Activated CD4-positive, alpha-beta T cell treated with anti-CD3 and anti-CD28 coated beads for 24 hours (primary cell): ENCODE data around the gene ITGAX.

Experiments used
- DNase-seq, 2 donors: peaks; one replicate each; pipeline ENCODE4 v3.0.0-alpha.2; 2020; ENCODE audit warnings: low read depth in 2 of 2

Gene ITGAX

DNA sequence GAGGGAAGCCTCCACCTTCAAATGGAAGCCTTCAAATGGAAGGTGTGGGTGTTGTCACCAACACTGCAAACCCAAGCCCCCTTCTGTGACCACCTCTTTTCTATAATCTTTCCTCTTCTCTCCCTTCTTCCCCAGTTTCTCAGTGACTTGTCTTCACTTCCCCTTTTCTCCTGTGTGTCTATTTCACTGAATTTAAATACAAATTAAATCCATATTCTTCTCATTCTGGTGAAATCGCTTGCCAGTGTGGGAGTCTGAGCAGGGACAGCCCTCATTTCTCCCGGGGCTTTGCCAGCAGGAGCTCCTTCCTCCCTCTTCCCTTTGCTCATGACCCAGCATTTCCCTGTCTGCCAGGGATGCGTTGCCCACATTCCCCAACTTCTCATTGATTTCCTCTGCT is 6.4 kb upstream of the ITGAX start:
- no peak for DNase-seq

DNA sequence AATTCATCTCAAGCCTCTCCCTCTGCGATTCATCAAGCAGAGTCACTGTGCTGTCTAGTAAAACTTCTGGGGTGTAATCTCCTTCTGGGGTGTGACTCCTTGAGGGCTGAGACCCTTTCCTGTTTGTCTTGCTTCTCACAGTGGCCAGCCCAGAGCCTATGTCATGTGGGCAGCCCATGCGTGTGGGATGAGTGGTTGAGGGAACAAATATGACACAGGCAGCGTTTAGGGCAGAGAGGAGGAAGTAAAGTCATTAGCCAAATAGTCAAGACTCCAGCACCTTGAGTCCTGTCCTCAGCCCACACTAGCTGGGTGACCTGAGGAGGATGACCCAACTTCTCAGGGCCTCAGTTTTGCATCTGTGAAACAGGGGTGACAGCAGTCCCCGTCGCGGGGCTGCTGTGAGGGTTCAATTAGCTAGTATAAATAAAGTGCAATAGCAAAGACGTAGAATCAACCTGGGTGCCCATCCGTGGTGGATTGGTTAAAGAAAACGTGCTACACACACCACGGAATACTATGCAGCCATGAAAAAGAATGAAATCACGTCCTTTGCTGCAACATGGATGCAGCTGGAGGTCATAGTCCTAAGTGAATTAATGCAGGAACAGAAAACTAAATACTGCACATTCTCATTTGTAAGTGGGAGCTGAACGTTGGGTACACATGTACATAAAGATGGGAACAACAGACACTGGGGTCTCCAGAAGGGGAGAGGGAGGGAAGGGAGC is 4.5 kb upstream of the ITGAX start:
- no peak for DNase-seq

DNA sequence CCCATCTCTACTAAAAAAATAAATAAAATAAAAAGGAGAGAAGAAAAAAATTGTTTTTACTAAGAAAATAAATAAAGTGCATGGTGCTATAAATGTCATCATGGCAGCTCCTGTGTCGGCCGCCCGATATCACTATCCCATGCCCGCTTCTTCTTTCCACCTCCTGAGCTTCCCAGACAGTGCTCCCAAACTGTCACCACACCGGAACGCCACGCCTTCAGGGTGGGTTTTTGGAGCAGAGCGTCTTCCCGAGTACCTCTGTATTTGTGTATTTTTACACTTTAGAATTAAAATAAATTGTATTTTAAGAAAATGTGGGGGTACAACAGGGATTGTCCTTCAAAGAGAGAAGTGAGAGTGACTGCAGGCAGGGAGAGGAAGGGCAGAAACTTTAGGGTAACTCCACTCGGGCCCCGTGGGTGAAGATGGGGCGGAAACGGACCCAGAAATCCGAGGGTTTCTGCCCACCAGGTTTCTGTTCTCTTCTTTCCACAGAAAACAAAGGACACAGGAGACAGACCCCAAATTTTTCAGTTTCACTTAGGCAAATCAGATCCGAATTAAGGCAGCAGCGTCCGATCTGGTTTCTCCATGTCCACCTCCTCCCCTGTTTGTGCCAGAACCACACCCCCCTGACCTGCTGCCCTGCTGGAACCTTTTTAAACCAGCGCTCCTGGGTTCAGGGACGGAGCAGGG is 3.6 kb upstream of the ITGAX start:
- DNase-seq: no peak

DNA sequence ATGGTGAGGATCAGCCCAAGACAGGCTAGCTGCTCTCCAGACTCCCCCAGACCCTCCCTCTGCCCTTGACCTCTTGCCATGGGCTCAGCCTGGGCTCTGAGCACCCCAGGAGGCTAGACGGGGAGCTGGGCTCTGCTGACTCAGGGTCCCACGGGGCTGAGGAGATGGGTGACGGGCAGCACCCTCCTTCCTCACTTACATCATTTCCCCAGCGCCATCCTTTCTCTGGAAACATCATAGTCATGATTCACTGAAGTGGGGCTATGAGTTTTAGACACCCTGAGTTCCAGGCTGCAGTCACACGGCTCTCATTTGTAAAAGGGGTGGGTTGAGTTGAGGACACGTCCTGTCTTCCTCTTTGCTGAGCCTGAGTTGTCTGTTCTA is 3.0 kb upstream of the ITGAX start:
- no peak for DNase-seq

DNA sequence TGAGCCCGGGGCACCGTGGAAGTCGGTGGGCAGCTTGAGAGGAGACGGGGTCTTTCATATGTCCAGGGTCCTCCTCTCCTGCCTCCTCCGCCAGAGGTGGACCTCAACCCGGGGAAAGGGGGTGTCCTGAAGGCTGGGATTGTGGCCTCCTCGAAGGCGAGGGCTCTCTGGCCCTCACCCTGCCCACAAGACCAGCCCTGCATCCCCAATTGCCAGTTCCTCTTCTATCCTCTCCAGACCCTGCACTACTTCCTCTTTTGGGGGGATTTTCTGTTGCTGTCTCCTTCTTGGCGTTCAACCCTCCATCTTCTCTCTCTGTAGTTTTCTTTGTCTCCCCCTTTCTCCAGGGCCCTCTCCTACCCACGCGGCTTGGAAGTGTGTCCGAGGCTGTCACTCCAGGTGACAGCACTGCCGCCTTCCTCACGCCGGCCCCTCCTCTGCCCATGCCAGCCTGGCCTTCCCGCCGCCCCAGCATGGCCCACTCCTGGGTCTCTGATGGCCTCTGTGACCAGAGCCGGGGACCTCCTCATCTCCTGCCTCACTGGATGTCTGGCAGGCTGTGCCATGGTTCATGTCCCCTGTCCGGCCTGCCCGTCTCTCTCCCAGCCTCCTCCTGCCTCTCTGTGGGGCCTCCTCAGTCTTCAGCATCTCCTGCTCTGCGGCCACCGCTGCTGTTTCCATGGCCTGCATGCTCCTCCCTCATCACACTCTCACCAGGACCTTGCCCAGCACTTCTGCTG is 2.4 kb upstream of the ITGAX start:
- no peak for DNase-seq

DNA sequence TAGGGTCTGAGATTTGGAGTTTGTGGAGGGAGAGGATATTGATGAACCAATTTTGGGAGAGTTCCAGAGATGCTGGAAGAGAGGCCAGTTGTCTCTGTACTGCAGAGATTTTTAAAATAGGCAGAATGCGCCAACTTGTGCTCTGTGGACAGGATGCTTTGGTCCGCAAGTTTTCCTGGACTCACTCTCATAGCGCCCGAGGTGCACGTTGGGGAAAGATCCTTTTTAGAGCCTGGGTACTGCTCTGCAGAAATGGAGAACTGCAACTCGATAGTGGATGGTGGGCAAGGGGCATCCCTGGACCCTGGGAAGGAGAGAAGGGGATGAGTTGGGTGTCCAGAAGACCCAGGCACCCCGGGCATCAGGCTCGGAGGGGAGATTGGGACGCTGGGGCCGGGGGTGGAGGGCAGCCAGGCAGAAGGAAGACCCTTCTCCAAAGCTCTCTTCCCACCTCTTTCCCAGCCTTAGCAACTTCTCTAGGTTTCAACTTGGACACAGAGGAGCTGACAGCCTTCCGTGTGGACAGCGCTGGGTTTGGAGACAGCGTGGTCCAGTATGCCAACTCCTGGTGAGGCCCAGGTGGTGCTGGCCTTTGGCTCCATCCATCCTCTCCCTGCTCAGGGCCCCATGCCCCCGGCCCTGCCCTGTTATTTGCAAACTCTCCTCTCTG is 590 bp downstream of the ITGAX start:
- no peak for DNase-seq

DNA sequence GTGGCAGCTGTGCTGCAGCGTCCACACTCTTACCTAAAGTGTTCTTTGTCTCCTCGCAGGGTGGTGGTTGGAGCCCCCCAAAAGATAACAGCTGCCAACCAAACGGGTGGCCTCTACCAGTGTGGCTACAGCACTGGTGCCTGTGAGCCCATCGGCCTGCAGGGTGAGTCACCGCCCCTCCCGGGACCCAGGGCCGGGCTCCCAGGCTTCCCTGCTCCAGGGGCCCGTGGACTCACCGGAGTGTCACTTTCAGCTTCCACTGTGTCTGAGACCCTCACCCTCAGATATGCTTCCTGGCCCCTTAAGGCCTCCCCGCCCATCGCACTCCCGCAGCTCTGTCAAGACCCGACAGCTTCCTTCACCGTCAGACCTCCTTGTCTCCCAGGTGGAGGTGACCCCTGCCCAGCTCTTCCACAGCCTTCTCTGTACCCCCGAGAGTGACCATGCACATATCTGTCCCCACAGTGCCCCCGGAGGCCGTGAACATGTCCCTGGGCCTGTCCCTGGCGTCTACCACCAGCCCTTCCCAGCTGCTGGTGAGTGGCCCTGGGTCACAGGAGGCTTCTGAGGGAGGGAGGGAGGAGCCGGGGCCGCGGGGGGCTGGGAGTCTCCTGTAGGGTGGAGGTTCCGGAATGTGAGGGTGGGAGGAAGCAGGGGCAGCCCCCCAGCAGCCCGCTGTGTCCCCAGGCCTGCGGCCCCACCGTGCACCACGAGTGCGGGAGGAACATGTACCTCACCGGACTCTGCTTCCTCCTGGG is 1.8 kb downstream of the ITGAX start:
- no peak for DNase-seq

DNA sequence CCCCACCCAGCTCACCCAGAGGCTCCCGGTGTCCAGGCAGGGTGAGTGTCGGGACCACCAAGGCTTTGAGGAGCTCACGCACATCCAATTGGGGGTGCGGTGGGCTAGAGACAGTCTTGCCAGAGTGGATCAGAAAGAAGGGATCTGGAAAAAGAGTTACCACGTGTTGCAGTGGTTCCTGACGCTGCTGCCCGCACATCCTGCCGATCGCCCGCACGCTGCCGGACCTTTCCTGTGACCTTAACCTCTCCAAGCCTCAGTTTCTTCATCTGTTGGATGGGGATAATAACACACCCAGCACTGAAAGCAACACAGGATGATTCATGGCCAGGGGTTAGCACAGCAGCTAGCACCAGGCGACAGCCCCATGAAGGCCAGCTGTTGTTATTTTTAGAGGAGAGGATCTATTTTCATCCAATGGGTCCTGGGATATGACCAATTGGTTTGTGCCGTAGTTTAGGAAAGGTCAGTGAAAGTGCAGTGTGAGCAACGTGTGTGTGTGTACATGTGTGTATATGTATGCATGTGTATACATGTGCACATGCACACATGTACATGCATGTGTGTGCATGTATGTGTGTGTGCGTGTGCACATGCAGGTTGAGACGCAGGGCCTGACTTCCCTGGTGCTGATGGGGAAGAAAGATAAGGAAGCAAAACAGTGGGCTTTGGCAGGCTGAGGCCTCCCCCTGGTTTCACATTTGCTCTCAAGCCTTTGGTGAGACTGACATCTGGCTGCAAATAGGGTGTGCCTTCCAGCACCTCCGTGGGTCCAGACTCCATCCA is 2.5 kb downstream of the ITGAX start:
- DNase-seq: no peak

DNA sequence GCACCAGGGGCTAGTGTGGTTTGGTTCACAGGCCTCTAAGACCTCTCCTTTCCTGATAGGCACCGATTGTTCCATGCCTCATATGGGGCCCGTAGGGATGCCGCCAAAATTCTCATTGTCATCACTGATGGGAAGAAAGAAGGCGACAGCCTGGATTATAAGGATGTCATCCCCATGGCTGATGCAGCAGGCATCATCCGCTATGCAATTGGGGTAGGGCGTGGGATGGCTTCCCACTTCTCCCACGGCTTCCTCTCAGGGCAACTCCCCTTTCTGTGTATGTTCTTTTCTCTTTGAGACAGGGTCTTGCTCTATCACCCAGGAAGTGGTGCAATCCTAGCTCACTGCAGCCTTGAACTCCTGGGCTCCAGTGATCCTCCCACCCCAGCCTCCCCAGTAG is 5.3 kb downstream of the ITGAX start:
- no peak for DNase-seq

DNA sequence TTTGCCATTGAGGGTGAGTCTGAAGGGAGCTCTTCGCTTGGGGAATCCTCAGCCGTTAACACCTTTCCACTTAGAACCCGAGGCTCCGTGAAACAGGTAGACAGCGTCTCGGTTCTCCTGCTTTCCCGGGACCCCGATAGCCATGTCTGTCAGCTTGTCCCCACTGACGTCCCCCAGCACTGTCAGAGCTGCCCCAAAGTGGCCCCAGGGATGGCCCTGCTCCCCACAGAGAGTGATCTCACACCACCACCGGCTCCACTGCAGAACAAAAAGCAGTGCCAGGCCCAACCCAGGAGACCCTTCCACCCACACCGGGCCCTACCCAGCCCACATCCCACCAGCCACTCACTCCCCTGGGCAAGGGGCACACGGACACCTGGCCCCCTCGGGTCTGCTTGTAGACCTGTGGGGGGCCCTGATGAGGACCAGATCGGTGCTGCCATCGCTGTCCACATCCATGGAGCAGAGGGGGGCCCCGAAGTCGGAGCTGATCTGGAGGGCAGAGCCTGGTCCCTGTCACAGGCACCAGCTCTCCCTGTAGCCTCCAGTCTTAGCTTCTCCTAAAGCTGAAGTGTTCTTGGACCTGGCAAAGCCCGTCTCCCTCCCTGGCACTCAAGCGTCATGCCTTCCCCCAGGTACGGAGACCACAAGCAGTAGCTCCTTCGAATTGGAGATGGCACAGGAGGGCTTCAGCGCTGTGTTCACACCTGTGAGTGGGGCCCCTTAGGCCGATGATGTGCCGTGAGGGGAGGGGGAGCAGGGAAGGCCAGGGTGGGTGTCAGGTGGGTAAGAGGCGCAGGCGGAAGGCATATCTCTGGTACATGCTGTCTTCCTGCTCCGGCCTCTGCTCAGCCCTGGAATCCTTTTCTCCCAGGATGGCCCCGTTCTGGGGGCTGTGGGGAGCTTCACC is 6.5 kb downstream of the ITGAX start:
- no peak for DNase-seq

DNA sequence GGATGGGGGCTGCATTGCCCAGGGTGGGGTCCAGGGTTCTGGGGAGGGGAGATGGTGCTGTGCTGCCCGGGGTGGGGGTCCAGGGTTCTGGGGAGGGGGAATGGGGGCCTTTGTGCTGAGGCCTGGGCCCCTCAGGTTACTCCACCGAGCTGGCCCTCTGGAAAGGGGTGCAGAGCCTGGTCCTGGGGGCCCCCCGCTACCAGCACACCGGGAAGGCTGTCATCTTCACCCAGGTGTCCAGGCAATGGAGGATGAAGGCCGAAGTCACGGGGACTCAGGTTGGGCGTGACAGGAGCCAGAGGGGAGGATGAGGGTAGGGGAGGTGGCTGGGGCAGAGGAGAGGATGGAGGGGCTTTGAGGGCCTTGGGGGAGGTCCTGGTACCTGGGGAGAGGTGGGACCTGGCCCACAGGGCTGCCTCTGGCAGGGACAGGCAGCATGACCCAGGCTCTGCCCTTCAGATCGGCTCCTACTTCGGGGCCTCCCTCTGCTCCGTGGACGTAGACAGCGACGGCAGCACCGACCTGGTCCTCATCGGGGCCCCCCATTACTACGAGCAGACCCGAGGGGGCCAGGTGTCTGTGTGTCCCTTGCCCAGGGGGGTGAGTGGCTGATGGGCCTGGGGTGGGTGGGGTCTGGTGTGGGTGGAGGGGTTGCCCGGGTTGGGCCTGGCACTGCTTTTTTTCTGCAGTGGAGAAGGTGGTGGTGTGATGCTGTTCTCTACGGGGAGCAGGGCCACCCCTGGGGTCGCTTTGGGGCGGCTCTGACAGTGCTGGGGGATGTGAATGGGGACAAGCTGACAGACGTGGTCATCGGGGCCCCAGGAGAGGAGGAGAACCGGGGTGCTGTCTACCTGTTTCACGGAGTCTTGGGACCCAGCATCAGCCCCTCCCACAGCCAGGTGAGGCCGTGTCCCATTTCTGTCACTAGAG is 7.8 kb downstream of the ITGAX start:
- DNase-seq: no peak

DNA sequence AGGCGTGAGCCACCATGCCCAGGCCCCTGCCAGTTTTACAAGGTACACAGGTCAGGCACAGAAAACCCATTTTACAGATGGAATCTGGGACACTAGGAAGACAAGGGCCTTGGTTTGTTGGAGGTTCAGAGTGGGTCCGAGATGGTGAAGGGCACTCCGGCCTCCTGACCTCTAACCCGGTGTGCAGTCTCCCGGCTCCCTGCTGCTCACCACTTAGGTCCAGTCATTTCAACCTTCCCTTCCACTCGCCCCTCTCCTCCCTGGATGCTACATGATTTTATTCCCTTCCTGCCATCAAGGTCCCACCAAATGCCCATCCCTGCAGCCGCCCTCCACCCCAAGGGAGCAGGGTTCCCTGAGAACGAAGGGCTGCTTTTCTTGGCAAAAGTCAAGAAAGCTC is 8.7 kb downstream of the ITGAX start:
- DNase-seq: no peak

DNA sequence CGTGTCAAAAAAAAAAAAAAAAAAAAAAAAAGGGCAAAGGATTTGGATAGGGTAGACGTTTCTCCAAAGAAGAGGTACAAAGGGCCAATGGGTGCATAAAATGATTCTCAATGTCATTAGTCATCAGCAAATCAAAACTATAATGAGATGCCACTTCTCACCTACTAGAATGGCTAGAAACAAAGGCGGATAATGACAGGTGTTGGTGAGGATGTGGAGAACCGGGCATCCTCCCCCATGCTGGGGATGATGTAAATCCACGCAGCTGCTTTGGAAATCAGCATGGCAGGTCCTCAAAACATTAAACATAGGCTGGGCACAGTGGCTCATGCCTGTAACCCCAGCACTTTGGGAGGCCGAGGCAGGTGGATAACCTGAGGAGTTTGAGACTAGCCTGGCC is 9.4 kb downstream of the ITGAX start:
- DNase-seq: no peak

DNA sequence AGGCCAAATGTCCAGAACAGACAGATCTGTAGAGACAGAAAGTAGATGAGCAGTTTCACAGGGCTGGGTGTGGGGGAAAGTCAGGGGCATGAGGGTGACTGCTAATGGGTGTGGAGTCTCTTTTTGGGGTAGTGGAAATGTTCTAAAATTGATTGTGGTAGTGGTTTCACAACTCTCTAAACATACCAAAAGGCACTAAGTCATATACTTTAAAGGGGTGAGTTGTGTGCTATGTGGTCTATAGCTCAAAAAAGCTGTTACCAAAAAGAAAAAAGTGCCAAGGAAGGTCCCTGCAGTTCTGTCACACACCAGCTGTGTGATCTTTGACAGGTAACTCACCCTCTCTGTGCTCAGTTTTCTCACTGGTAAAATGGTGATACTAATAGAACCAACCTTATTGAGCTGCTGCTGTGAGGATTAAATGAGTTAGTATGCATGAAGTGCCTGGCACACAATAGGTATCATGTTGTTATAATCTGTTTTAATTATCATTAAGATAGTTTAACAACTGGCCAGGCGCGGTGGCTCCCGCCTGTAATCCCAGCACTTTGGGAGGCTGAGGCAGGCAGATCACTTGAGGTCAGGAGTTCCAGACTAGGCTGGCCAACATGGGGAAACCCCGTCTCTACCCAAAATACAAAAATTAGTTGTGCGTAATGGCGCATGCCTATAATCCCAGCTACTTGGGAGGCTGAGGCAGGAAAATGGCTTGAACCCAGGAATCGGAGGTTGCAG is 10.3 kb downstream of the ITGAX start:
- DNase-seq: no peak

DNA sequence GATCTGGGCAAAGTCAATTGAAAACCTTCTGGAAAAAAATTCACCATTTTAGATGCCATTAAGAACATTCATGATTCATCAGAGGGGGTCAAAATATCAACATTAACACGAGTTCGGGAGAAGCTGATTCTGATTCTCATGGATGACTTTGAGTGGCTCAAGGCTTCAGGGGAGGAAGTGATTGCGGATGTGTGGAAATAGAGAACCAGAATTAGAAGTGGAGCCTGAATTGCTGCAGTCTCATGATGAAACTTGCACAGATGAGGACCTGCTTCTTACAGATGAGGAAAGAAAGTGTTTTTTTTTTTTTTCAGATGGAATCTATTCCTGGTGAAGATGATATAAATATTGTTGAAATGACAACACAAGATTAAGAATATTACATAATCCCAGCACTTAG is 12.9 kb downstream of the ITGAX start:
- DNase-seq: no peak

DNA sequence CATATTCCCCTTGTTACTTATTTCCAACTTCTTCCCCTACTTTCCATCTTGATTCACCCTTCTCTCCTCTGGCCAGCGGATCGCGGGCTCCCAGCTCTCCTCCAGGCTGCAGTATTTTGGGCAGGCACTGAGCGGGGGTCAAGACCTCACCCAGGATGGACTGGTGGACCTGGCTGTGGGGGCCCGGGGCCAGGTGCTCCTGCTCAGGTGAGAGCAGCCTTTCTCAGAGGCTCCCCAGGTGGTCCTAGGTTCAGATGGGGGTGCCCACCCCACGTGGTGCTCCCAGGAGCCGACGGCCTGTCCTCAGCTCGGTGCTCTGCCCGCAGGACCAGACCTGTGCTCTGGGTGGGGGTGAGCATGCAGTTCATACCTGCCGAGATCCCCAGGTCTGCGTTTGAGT is 16.0 kb downstream of the ITGAX start:
- no peak for DNase-seq

DNA sequence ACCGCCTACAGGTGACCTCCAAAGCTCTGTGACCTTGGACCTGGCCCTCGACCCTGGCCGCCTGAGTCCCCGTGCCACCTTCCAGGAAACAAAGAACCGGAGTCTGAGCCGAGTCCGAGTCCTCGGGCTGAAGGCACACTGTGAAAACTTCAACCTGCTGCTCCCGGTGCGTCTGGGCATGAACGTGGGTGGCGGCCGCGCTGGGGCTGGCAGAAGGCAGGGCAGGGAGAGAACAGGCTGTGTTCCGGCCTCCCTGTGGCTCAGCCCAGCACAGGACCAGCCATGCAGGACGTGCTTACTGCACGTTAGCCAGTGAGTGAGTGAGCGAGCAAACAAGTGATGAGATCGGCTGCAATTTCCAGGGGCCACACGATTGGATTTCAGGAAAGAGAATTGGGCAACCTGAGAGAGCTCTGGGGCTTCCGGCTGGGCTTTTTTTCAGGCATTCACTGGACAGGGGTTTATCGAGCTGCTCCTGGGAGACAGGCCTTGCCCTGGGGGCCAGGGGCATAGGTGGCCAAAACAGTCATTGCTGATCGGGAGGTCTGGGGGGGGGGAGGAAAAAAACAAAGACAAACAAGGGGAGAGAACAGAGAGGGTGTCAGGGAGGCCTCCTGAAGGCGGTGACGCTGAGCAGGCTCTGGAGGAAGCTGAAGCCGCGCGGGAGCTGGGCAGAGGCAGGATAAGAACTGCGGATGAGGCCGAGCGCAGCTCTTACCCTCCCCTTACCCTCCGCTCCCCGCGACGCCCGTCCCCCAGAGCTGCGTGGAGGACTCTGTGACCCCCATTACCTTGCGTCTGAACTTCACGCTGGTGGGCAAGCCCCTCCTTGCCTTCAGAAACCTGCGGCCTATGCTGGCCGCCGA is 16.9 kb downstream of the ITGAX start:
- DNase-seq: no peak
